Measurements from ENCODE around the gene CAMTA2. TPM values are rescaled to one million over a fixed set of nuclear protein-coding genes. Genes with fewer than 3 reads are reported as not detected.

Gene CAMTA2
- total and polyA plus RNA-seq, 2 experiments from 2014 or later: 4.4 to 8.7 TPM

- Histone ChIP-seq H3F3A (replicated peaks; ENCODE audit: low read depth) (no peaks in the 10 kb centered on the region), H3K4me1 (ENCODE audit: insufficient read depth) (peaks cover 15% of the 10 kb centered on the region; the same call in 1 of the 2 replicates), H3K27ac (ENCODE audit: low read depth) (no peak overlapping the region), H3K9me2 (ENCODE audit: insufficient read depth) (no peaks in the 10 kb centered on the region), H3K79me2 (replicated peaks; ENCODE audit: insufficient read depth) (peaks cover 16% of the 10 kb centered on the region), H3K4me2 (no peak overlapping the region), H3K4me3 (no peak overlapping the region), H3K36me3 (ENCODE audit: insufficient read depth) (peaks cover 40% of the 10 kb centered on the region), H3K27me3 (ENCODE audit: insufficient read depth) (no peaks in the 10 kb centered on the region), H4K20me1 (replicated peaks; ENCODE audit: insufficient read depth) (no peaks in the 10 kb centered on the region; the same call in none of the 2 replicates), H2AFZ (no peak overlapping the region)
- no peak overlapping the region for H3K27ac Mint-ChIP-seq
- TF ChIP-seq, protein P1, sequence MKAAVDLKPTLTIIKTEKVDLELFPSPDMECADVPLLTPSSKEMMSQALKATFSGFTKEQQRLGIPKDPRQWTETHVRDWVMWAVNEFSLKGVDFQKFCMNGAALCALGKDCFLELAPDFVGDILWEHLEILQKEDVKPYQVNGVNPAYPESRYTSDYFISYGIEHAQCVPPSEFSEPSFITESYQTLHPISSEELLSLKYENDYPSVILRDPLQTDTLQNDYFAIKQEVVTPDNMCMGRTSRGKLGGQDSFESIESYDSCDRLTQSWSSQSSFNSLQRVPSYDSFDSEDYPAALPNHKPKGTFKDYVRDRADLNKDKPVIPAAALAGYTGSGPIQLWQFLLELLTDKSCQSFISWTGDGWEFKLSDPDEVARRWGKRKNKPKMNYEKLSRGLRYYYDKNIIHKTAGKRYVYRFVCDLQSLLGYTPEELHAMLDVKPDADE (IDR thresholded peaks at IDR 0.05): no peak
- TF ChIP-seq EZH2 (IDR thresholded peaks at IDR 0.05; ENCODE audit: low read depth, unreplicated experiment): no peak
- TF ChIP-seq, protein P2, sequence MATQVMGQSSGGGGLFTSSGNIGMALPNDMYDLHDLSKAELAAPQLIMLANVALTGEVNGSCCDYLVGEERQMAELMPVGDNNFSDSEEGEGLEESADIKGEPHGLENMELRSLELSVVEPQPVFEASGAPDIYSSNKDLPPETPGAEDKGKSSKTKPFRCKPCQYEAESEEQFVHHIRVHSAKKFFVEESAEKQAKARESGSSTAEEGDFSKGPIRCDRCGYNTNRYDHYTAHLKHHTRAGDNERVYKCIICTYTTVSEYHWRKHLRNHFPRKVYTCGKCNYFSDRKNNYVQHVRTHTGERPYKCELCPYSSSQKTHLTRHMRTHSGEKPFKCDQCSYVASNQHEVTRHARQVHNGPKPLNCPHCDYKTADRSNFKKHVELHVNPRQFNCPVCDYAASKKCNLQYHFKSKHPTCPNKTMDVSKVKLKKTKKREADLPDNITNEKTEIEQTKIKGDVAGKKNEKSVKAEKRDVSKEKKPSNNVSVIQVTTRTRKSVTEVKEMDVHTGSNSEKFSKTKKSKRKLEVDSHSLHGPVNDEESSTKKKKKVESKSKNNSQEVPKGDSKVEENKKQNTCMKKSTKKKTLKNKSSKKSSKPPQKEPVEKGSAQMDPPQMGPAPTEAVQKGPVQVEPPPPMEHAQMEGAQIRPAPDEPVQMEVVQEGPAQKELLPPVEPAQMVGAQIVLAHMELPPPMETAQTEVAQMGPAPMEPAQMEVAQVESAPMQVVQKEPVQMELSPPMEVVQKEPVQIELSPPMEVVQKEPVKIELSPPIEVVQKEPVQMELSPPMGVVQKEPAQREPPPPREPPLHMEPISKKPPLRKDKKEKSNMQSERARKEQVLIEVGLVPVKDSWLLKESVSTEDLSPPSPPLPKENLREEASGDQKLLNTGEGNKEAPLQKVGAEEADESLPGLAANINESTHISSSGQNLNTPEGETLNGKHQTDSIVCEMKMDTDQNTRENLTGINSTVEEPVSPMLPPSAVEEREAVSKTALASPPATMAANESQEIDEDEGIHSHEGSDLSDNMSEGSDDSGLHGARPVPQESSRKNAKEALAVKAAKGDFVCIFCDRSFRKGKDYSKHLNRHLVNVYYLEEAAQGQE (IDR thresholded peaks at IDR 0.05; ENCODE audit: unreplicated experiment): no peak
- TF ChIP-seq, protein P3, sequence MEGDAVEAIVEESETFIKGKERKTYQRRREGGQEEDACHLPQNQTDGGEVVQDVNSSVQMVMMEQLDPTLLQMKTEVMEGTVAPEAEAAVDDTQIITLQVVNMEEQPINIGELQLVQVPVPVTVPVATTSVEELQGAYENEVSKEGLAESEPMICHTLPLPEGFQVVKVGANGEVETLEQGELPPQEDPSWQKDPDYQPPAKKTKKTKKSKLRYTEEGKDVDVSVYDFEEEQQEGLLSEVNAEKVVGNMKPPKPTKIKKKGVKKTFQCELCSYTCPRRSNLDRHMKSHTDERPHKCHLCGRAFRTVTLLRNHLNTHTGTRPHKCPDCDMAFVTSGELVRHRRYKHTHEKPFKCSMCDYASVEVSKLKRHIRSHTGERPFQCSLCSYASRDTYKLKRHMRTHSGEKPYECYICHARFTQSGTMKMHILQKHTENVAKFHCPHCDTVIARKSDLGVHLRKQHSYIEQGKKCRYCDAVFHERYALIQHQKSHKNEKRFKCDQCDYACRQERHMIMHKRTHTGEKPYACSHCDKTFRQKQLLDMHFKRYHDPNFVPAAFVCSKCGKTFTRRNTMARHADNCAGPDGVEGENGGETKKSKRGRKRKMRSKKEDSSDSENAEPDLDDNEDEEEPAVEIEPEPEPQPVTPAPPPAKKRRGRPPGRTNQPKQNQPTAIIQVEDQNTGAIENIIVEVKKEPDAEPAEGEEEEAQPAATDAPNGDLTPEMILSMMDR (conservative IDR thresholded peaks at IDR 0.05; ENCODE audit: low read depth in 2 of 2): no peak
- TF ChIP-seq ZNF462 (CRISPR knock-in tag; IDR thresholded peaks at IDR 0.05): no peak
- no peak for TF ChIP-seq POLR2AphosphoS5 (IDR thresholded peaks at IDR 0.05; ENCODE audit: low read depth)
- no peak for TF ChIP-seq JUNB (IDR thresholded peaks at IDR 0.05; ENCODE audit: unreplicated experiment)
- TF ChIP-seq ZNF331 (CRISPR knock-in tag; IDR thresholded peaks at IDR 0.05; ENCODE audit: low read depth): no peak
- TF ChIP-seq STAT1 (IDR thresholded peaks at IDR 0.05; ENCODE audit: unreplicated experiment): no peak
- no peak for TF ChIP-seq NANOG (IDR thresholded peaks at IDR 0.05; ENCODE audit: borderline replicate concordance)
- TF ChIP-seq CREB1 (CRISPR knock-in tag; IDR thresholded peaks at IDR 0.05; ENCODE audit: low read depth): no peak
- TF ChIP-seq EZH2phosphoT487 (IDR thresholded peaks at IDR 0.05; ENCODE audit: unreplicated experiment): no peak
- TF ChIP-seq ZNF114 (CRISPR knock-in tag; IDR thresholded peaks at IDR 0.05): no peak
- H3K9me3 Mint-ChIP-seq: no peaks in the 10 kb centered on the region
- ATAC-seq: no peak
- peaks cover 74% of the 10 kb centered on the region for H3K36me3 Mint-ChIP-seq (ENCODE audit: low read depth)
- peaks cover 14% of the 10 kb centered on the region for H3K27me3 Mint-ChIP-seq (ENCODE audit: insufficient read depth, low read depth, poor library complexity)
- peaks cover 18% of the 10 kb centered on the region for H3K4me1 Mint-ChIP-seq
- DNase-seq (ENCODE audit: low spot score): no peak
- H3K4me3 Mint-ChIP-seq: no peak overlapping the region
These were observed 15.9 kb upstream of the CAMTA2 start for GRCh38 chr17:5003214-5003867.

Measured in GM23338 (cell line).